GM20000 (cell line): ENCODE data around the gene ZNF679.
"Not testable (repeated sequence)": the region's sequence is repeated elsewhere in the genome, so short reads cannot be mapped to it uniquely, and the experiment has no call there.

Experiments
- DNase-seq: peaks from one replicate; pipeline ENCODE4 v3.0.0; 2012; ENCODE audit warnings: low spot score
- CTCF ChIP-seq: IDR thresholded peaks from 2 replicates; pipeline ENCODE4 v1.5.1; 2012; ENCODE audit warnings: mild to moderate bottlenecking, control low read depth; ENCODE audit errors: extremely low read depth, missing control alignments

The ZNF679 gene

GRCh38 chr7:64294701-64295420 is 66.6 kb downstream of the ZNF679 start:
- no peak for DNase-seq
- TF ChIP-seq CTCF: no peak

- not testable (repeated sequence) for DNase-seq
Measured at GRCh38 chr7:64297418-64297817, 69.1 kb downstream of the ZNF679 start.

GRCh38 chr7:64300641-64301405 is 72.5 kb downstream of the ZNF679 start:
- no peak for DNase-seq
- TF ChIP-seq CTCF: no peak

- peak; percentile 73 for DNase-seq
- no peak for TF ChIP-seq CTCF
Measured at GRCh38 chr7:64307254-64308015, 79.2 kb downstream of the ZNF679 start.

- no peak for TF ChIP-seq CTCF
- DNase-seq: no peak
Measured at GRCh38 chr7:64308016-64308270, 79.7 kb downstream of the ZNF679 start.

GRCh38 chr7:64310426-64310825 is 82.2 kb downstream of the ZNF679 start:
- DNase-seq: no peak
- TF ChIP-seq CTCF: no peak

- TF ChIP-seq CTCF: no peak
Measured at GRCh38 chr7:64312826-64313225, 84.6 kb downstream of the ZNF679 start.

More at GRCh38 chr7:64312826-64313225, 84.6 kb downstream of the ZNF679 start:
- no peak for DNase-seq
